A673 (cell line): ENCODE results near the gene MYORG.

ENCODE experiments used
- EZH2 ChIP-seq: fragments of 200-600 bp; sonication (generic); IDR thresholded peaks from 2 replicates; pipeline ENCODE4 v1.6.1; 2017; ENCODE audit warnings: borderline replicate concordance, low read depth, mild to moderate bottlenecking, mixed read lengths, antibody characterized with exemption, low read length; ENCODE audit not compliant: poor library complexity, severe bottlenecking
- TF ChIP-seq, protein P1 (sequence below): fragments of 300-800, 200-600 bp; sonication (generic); conservative IDR thresholded peaks from 2 replicates; pipeline ENCODE4 v1.5.1; 2017; ENCODE audit warnings: low read depth, mild to moderate bottlenecking, antibody characterized with exemption, low read length, moderate library complexity, mixed read lengths

DNA sequence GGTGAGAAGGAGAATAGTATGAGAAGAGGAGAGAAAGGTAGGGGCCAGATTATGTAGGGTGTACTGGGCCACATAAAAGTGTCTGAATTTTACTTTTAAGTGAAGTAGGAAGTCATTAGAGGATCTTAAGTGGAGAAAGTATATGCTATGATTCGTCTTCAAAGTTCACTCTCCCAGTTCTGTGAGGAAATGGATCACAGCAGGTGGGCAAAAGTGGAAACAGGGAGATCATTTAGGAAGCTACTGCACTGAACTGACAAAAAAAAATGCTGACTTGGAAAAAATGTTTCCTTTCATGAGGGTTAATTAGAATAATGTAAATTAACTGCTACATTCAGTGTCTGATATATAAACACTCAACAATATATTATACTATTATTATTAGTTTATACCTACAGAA, 50.0 kb downstream of the MYORG start:
- TF ChIP-seq, protein P1, sequence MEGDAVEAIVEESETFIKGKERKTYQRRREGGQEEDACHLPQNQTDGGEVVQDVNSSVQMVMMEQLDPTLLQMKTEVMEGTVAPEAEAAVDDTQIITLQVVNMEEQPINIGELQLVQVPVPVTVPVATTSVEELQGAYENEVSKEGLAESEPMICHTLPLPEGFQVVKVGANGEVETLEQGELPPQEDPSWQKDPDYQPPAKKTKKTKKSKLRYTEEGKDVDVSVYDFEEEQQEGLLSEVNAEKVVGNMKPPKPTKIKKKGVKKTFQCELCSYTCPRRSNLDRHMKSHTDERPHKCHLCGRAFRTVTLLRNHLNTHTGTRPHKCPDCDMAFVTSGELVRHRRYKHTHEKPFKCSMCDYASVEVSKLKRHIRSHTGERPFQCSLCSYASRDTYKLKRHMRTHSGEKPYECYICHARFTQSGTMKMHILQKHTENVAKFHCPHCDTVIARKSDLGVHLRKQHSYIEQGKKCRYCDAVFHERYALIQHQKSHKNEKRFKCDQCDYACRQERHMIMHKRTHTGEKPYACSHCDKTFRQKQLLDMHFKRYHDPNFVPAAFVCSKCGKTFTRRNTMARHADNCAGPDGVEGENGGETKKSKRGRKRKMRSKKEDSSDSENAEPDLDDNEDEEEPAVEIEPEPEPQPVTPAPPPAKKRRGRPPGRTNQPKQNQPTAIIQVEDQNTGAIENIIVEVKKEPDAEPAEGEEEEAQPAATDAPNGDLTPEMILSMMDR: no peak
- no peak for TF ChIP-seq EZH2
